GM12892 (cell line): ENCODE measurements around the gene UBA1.

Experiments
- POLR2A ChIP-seq: IDR thresholded peaks from 2 replicates; pipeline ENCODE4 v1.6.1; 2011; ENCODE audit warnings: low read depth, low read length, control low read depth
- POLR2AphosphoS5 ChIP-seq: IDR thresholded peaks from 2 replicates; pipeline ENCODE4 v1.6.1; 2011; ENCODE audit warnings: low read depth, low read length, control low read depth

DNA sequence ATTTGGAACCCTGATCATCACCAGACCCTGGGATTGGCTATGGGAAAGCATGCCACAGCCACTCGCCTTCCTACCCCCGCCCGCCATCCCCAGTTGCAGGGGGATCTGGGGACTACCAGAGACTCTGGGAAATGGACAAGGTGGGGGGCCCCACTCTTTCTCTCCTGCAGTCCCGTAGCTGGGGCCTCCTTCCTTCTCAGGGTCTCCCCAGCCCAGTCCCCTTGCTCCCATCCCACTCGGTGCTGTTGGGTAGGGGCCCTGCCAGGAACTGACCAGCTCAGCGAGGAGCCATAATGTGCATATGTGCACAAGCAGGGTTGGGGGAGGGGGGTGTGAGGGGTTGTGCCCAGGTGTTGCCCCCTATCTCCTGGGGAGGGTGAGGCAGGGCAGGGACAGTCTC lies 35.8 kb downstream of the UBA1 start:
- TF ChIP-seq POLR2A: no peak
- no peak for TF ChIP-seq POLR2AphosphoS5
